SK-N-SH (cell line): Measurements from ENCODE around the gene NFIX. TPM values are rescaled to one million over a fixed set of nuclear protein-coding genes. Genes with fewer than 3 reads are reported as not detected.

Experiments
- CTCF ChIA-PET: fragments of 300-600, 350-600 bp; formaldehyde crosslinking; extraction: SDS; loops from one replicate; lab custom pipeline; 2021; lab: Yijun Ruan, JAX
- POLR2A ChIA-PET: fragments of 350-600 bp; sonication (Branson Sonifier 250); formaldehyde crosslinking; extraction: SDS; loops from one replicate; lab custom pipeline; 2020; ENCODE audit warnings: antibody characterized with exemption, inconsistent platforms; lab: Yijun Ruan, JAX
- DNase-seq: peaks from one replicate; pipeline ENCODE4 v3.0.0; 2012
- H2AFZ ChIP-seq: fragments of 200-600 bp; sonication (generic); 2 replicates; pipeline ENCODE4 v1.8.1; 2016; ENCODE audit warnings: antibody characterized with exemption, mild to moderate bottlenecking, low read depth
- H3F3A ChIP-seq: fragments of 200-600 bp; sonication (generic); replicated peaks from 2 replicates; pipeline ENCODE3; 2016; ENCODE audit warnings: antibody characterized with exemption, mild to moderate bottlenecking; ENCODE audit not compliant: insufficient read depth
- H3K27ac ChIP-seq, 2 experiments: fragments of 200-500 bp in 1 of 2; fragments of 200-600 bp in 1 of 2; sonication (Bioruptor generic) in 1 of 2; sonication (generic), shearing (Covaris generic) in 1 of 2; 2 replicates each; pipeline versions ENCODE4 v1.5.1 to v1.6.1; 2014 to 2016; ENCODE audit warnings: low read depth in 2 of 2, inconsistent platforms in 1 of 2, low read length in 1 of 2, mild to moderate bottlenecking in 1 of 2, mixed read lengths in 1 of 2
- H3K27me3 ChIP-seq: fragments of 200-600 bp; sonication (generic), shearing (Covaris generic); 2 replicates; pipeline ENCODE4 v1.6.1; 2016; ENCODE audit warnings: mixed run types; ENCODE audit not compliant: insufficient read depth
- H3K36me3 ChIP-seq, 2 experiments: fragments of 200-500 bp in 1 of 2; fragments of 200-600 bp in 1 of 2; sonication (Bioruptor generic) in 1 of 2; sonication (generic) in 1 of 2; replicated peaks in 1 of 2; 2 replicates each; pipeline versions ENCODE3 to v1.5.1; 2014 to 2016; ENCODE audit warnings: low read length in 1 of 2, mild to moderate bottlenecking in 1 of 2; ENCODE audit not compliant: insufficient read depth in 2 of 2, control insufficient read depth in 1 of 2
- H3K4me1 ChIP-seq, 2 experiments: fragments of 200-500 bp in 1 of 2; fragments of 200-600 bp in 1 of 2; sonication (Bioruptor generic) in 1 of 2; sonication (generic), shearing (Covaris generic) in 1 of 2; 2 replicates each; pipeline versions ENCODE4 v1.5.1 to v1.6.1; 2014 to 2016; ENCODE audit warnings: low read depth in 1 of 2, low read length in 1 of 2, mixed run types in 1 of 2; ENCODE audit not compliant: insufficient read depth in 2 of 2, control insufficient read depth in 1 of 2
- H3K4me2 ChIP-seq: fragments of 200-600 bp; sonication (generic), shearing (Covaris generic); 2 replicates; pipeline ENCODE4 v1.6.1; 2017; ENCODE audit warnings: mixed run types
- H3K4me3 ChIP-seq, 2 experiments: fragments of 200-500 bp in 1 of 2; fragments of 200-600 bp in 1 of 2; sonication (Bioruptor generic) in 1 of 2; sonication (generic), shearing (Covaris generic) in 1 of 2; 2 replicates each; pipeline versions ENCODE4 v1.5.1 to v1.8.1; 2014 to 2016; ENCODE audit warnings: low read depth in 2 of 2, inconsistent platforms in 1 of 2, low read length in 1 of 2, mild to moderate bottlenecking in 1 of 2, mixed read lengths in 1 of 2, moderate library complexity in 1 of 2
- H3K79me2 ChIP-seq: fragments of 200-600 bp; sonication (generic); 2 replicates; pipeline ENCODE4 v1.8.1; 2017; ENCODE audit warnings: mild to moderate bottlenecking; ENCODE audit not compliant: insufficient read depth
- H3K9ac ChIP-seq: fragments of 200-600 bp; sonication (generic); 2 replicates; pipeline ENCODE4 v1.6.1; 2017; ENCODE audit warnings: mixed run types
- H3K9me2 ChIP-seq: fragments of 200-600 bp; sonication (generic); 2 replicates; pipeline ENCODE4 v1.6.1; 2017; ENCODE audit warnings: mixed run types
- H3K9me3 ChIP-seq: fragments of 200-600 bp; sonication (generic); 2 replicates; pipeline ENCODE4 v1.6.1; 2017; ENCODE audit warnings: mixed run types, mild to moderate bottlenecking, moderate library complexity
- H4K20me1 ChIP-seq: fragments of 200-600 bp; sonication (generic); 2 replicates; pipeline ENCODE4 v1.6.1; 2017; ENCODE audit warnings: mild to moderate bottlenecking, mixed run types; ENCODE audit not compliant: insufficient read depth
- EZH2phosphoT487 ChIP-seq: fragments of 200-600 bp; sonication (generic); IDR thresholded peaks from 2 replicates; pipeline ENCODE4 v1.6.1; 2017; ENCODE audit warnings: low read depth, mixed run types, mild to moderate bottlenecking, antibody characterized with exemption, moderate library complexity, borderline replicate concordance
- GABPA ChIP-seq: IDR thresholded peaks from 2 replicates; pipeline ENCODE4 v1.4.0; 2012; ENCODE audit warnings: low read depth, mild to moderate bottlenecking
- GATA2 ChIP-seq: sonication (generic); formaldehyde crosslinking; IDR thresholded peaks from 2 replicates; pipeline ENCODE4 v1.5.0; 2020; ENCODE audit warnings: mild to moderate bottlenecking, missing genetic modification reagents
- JUND ChIP-seq: IDR thresholded peaks from 2 replicates; pipeline ENCODE4 v1.4.0; 2012
- MXI1 ChIP-seq: IDR thresholded peaks from 2 replicates; pipeline ENCODE4 v1.6.1; 2012; ENCODE audit warnings: mild to moderate bottlenecking, low read depth, low read length, improper control_type of control experiment
- RAD21 ChIP-seq: IDR thresholded peaks from 2 replicates; pipeline ENCODE4 v1.6.1; 2012; ENCODE audit warnings: mild to moderate bottlenecking, low read length
- SIN3A ChIP-seq: IDR thresholded peaks from 2 replicates; pipeline ENCODE4 v1.6.1; 2012; ENCODE audit warnings: low read depth, mild to moderate bottlenecking, low read length, moderate library complexity, borderline replicate concordance
- SMC3 ChIP-seq: IDR thresholded peaks from 2 replicates; pipeline ENCODE4 v1.6.1; 2012; ENCODE audit warnings: low read depth, low read length, improper control_type of control experiment
- TAF1 ChIP-seq: IDR thresholded peaks from 2 replicates; pipeline ENCODE4 v1.6.1; 2012; ENCODE audit warnings: low read depth, mild to moderate bottlenecking, low read length, moderate library complexity, borderline replicate concordance
- TEAD4 ChIP-seq: IDR thresholded peaks from 2 replicates; pipeline ENCODE4 v1.4.0; 2012; ENCODE audit warnings: mild to moderate bottlenecking, borderline replicate concordance; ENCODE audit not compliant: insufficient read depth
- WGBS: methylation state at CpG from one replicate; pipeline ENCODE4 v1.1.6; 2017; ENCODE audit warnings: low lambda C conversion rate; 5-methylcytosine and 5-hydroxymethylcytosine counted together
- polyA plus RNA-seq, 3 experiments: library from polyadenylated mRNA; depleted of rRNA; stranded (reverse); fragments of >200 nt; gene quantifications; 2 replicates each; pipeline ENCODE4 v1.2.3, GENCODE V29; 2012
- TF ChIP-seq, protein P1 (sequence below): IDR thresholded peaks from 2 replicates; pipeline ENCODE4 v1.4.0; 2012; ENCODE audit warnings: low read depth, borderline replicate concordance
- TF ChIP-seq, protein P2 (sequence below): fragments of 150-350 bp; IDR thresholded peaks from 2 replicates; pipeline ENCODE4 v1.6.1; 2017; ENCODE audit warnings: antibody characterized with exemption, low read length, low read depth, borderline replicate concordance
- TF ChIP-seq, protein P3 (sequence below): IDR thresholded peaks from 2 replicates; pipeline ENCODE4; 2012
- TF ChIP-seq, protein P4 (sequence below): fragments of 200-600 bp; sonication (generic); IDR thresholded peaks from 2 replicates; pipeline ENCODE4 v1.6.1; 2017; ENCODE audit warnings: antibody characterized with exemption, mild to moderate bottlenecking, moderate library complexity
- TF ChIP-seq, protein P5 (sequence below): IDR thresholded peaks from 2 replicates; pipeline ENCODE4 v1.4.0; 2012; ENCODE audit warnings: low read depth, borderline replicate concordance

NFIX gene
- polyA plus RNA-seq, 1 of the 3 experiments (the other 2 are of a cell fraction) = 14.8 TPM

DNA sequence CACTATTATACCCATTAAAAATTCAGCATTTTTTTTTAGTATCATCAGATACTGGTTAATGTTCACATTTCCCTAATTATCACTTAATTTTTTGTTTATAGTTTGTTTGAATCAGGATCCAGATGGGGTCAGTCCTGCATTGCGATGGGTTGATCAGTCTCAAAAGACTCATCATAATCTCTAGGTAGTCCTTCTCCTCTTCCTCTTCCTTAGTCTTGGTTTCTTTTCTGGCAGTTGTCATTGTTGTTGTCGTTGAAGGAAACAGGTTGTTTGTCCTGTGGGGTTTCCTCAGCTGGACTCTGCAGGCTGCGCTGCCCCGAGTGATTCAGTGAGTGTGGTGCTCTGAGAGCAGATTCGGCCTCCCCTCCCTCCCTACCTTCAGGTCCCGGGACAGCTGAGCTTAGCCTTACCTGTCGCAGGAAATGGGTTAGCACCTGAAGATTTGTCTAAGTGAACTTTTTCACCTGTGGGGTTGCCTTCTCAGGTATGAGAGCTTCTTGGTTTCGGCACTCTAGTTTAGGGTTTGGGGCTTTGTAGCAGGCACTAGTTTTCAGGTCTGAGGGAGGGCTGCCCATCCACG is 34.1 kb downstream of the NFIX start:
- Histone ChIP-seq H3K27me3 (no peaks in the 10 kb centered on the region), H3K36me3 (peaks cover 4 to 30% of the 10 kb centered on the region in 2 experiments), H3K4me2 (no peak overlapping the region), H4K20me1 (no peaks in the 10 kb centered on the region; the same call in 1 of the 2 replicates), H3K9me2 (no peaks in the 10 kb centered on the region), H3K27ac (no peak overlapping the region; a peak in 1 of 4 replicates), H3F3A (no peaks in the 10 kb centered on the region), H3K4me1 (peaks cover 32 to 46% of the 10 kb centered on the region in 2 experiments; a peak in 3 of 4 replicates), H3K4me3 (no peak overlapping the region), H2AFZ (no peak overlapping the region), H3K9me3 (no peaks in the 10 kb centered on the region), H3K9ac (no peak overlapping the region), H3K79me2 (peaks cover 75% of the 10 kb centered on the region)
- ChIA-PET CTCF (interaction anchor here (0.5 to 8.6 kb wide), 12 partner anchors 9 to 64 kb away, joined by 3 to 167 read pairs (median 10); no protein-coding TSS in a partner anchor), POLR2A (no interaction called here)
- DNase-seq = no peak
- TF ChIP-seq GATA2 (CRISPR knock-in tag) (no peak), TAF1 (no peak), MXI1 (no peak), JUND (no peak), GABPA (no peak), EZH2phosphoT487 (no peak), SIN3A (no peak)
- TF ChIP-seq, protein P1, sequence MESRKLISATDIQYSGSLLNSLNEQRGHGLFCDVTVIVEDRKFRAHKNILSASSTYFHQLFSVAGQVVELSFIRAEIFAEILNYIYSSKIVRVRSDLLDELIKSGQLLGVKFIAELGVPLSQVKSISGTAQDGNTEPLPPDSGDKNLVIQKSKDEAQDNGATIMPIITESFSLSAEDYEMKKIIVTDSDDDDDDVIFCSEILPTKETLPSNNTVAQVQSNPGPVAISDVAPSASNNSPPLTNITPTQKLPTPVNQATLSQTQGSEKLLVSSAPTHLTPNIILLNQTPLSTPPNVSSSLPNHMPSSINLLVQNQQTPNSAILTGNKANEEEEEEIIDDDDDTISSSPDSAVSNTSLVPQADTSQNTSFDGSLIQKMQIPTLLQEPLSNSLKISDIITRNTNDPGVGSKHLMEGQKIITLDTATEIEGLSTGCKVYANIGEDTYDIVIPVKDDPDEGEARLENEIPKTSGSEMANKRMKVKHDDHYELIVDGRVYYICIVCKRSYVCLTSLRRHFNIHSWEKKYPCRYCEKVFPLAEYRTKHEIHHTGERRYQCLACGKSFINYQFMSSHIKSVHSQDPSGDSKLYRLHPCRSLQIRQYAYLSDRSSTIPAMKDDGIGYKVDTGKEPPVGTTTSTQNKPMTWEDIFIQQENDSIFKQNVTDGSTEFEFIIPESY = no peak
- TF ChIP-seq, protein P2, sequence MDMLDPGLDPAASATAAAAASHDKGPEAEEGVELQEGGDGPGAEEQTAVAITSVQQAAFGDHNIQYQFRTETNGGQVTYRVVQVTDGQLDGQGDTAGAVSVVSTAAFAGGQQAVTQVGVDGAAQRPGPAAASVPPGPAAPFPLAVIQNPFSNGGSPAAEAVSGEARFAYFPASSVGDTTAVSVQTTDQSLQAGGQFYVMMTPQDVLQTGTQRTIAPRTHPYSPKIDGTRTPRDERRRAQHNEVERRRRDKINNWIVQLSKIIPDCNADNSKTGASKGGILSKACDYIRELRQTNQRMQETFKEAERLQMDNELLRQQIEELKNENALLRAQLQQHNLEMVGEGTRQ = no peak
- TF ChIP-seq, protein P3, sequence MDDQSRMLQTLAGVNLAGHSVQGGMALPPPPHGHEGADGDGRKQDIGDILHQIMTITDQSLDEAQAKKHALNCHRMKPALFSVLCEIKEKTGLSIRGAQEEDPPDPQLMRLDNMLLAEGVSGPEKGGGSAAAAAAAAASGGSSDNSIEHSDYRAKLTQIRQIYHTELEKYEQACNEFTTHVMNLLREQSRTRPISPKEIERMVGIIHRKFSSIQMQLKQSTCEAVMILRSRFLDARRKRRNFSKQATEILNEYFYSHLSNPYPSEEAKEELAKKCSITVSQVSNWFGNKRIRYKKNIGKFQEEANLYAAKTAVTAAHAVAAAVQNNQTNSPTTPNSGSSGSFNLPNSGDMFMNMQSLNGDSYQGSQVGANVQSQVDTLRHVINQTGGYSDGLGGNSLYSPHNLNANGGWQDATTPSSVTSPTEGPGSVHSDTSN = no peak
- 93% methylated on average over 9 of the region's 9 CpGs for WGBS

DNA sequence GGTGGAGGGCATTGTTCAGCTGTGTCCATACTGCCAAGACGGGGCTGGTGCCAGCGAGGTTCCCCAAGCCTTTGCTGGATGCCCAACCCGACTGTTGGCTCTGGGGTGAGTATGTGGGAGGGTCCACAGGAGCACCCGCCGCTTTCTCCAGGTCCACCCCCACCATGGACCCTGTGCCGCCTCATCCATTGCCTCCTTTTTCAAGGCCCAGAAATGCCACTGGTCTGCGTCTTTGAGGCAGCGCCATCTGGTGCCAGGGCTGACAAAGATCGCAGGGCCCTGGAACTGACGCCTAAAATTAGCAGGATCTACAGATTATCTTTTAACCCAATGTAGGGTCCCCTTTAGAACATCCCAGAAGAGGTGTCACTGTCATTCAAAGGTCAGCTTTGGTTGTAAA is 34.6 kb downstream of the NFIX start:
- no peak overlapping the region for H3K4me3 ChIP-seq
- TF ChIP-seq TEAD4 = no peak
- peak; percentile 48 for TF ChIP-seq RAD21
- peak; percentile 39 for TF ChIP-seq SMC3
- TF ChIP-seq, protein P4, sequence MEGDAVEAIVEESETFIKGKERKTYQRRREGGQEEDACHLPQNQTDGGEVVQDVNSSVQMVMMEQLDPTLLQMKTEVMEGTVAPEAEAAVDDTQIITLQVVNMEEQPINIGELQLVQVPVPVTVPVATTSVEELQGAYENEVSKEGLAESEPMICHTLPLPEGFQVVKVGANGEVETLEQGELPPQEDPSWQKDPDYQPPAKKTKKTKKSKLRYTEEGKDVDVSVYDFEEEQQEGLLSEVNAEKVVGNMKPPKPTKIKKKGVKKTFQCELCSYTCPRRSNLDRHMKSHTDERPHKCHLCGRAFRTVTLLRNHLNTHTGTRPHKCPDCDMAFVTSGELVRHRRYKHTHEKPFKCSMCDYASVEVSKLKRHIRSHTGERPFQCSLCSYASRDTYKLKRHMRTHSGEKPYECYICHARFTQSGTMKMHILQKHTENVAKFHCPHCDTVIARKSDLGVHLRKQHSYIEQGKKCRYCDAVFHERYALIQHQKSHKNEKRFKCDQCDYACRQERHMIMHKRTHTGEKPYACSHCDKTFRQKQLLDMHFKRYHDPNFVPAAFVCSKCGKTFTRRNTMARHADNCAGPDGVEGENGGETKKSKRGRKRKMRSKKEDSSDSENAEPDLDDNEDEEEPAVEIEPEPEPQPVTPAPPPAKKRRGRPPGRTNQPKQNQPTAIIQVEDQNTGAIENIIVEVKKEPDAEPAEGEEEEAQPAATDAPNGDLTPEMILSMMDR = peak; percentile 46
- TF ChIP-seq, protein P5, sequence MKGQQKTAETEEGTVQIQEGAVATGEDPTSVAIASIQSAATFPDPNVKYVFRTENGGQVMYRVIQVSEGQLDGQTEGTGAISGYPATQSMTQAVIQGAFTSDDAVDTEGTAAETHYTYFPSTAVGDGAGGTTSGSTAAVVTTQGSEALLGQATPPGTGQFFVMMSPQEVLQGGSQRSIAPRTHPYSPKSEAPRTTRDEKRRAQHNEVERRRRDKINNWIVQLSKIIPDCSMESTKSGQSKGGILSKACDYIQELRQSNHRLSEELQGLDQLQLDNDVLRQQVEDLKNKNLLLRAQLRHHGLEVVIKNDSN = no peak
- H3K79me2 ChIP-seq = peaks cover 74% of the 10 kb centered on the region
- H3K4me1 ChIP-seq = peaks cover 32 to 44% of the 10 kb centered on the region in 2 experiments; a peak in 3 of 4 replicates
- no peaks in the 10 kb centered on the region for H3K27me3 ChIP-seq
- H4K20me1 ChIP-seq = no peaks in the 10 kb centered on the region; the same call in 1 of the 2 replicates
- no peak for DNase-seq
- WGBS = 98% methylated on average over 8 of the region's 10 CpGs
- POLR2A ChIA-PET = no interaction called here
- CTCF ChIA-PET = interaction anchor here (0.8 to 8.6 kb wide), 10 partner anchors 9 to 65 kb away, joined by 3 to 167 read pairs (median 14); no protein-coding TSS in a partner anchor
- peaks cover 3% of the 10 kb centered on the region for H3F3A ChIP-seq
- no peak overlapping the region for H2AFZ ChIP-seq
- H3K27ac ChIP-seq = no peak overlapping the region; a peak in 1 of 4 replicates
- no peaks in the 10 kb centered on the region for H3K9me3 ChIP-seq
- no peaks in the 10 kb centered on the region for H3K9me2 ChIP-seq
- no peak overlapping the region for H3K9ac ChIP-seq
- H3K4me2 ChIP-seq = no peak overlapping the region
- H3K36me3 ChIP-seq = peaks cover 4 to 30% of the 10 kb centered on the region in 2 experiments
